ENCODE measurements around the gene KRTAP16-1.

- TF ChIP-seq EZH2phosphoT487 (conservative IDR thresholded peaks at IDR 0.05; ENCODE audit: low read length): no peak
- TF ChIP-seq CTCF (IDR thresholded peaks at IDR 0.05; ENCODE audit: insufficient read depth, low read length, poor library complexity, severe bottlenecking): no peak
Observed at GRCh38 chr17:41296846-41297245, 12.3 kb downstream of the KRTAP16-1 start.
